GM12892 (cell line): Measurements from ENCODE around the gene FXYD6.

ENCODE experiments used
- DNase-seq: peaks from one replicate; pipeline ENCODE4 v3.0.0; 2011; ENCODE audit not compliant: insufficient read length
- FAIRE-seq: peaks from 2 replicates; lab custom pipeline; 2011; peaks lifted over from hg19 to GRCh38; lab: Jason Lieb, UNC
- POLR2A ChIP-seq: IDR thresholded peaks from 2 replicates; pipeline ENCODE4 v1.6.1; 2011; ENCODE audit warnings: low read depth, low read length, control low read depth
- POLR2AphosphoS5 ChIP-seq: IDR thresholded peaks from 2 replicates; pipeline ENCODE4 v1.6.1; 2011; ENCODE audit warnings: low read depth, low read length, control low read depth
- TAF1 ChIP-seq: IDR thresholded peaks from 2 replicates; pipeline ENCODE4 v1.6.1; 2011; ENCODE audit warnings: low read depth, mild to moderate bottlenecking, control low read depth, low read length, borderline replicate concordance

FXYD6 gene

GRCh38 chr11:117795638-117796455, 80.6 kb downstream of the FXYD6 start:
- TF ChIP-seq TAF1 = no peak
- no peak for TF ChIP-seq POLR2A
- no peak for TF ChIP-seq POLR2AphosphoS5
- FAIRE-seq (no peak), DNase-seq (no peak)

- FAIRE-seq = no peak
- no peak for DNase-seq
- no peak for TF ChIP-seq TAF1
- TF ChIP-seq POLR2AphosphoS5 = no peak
- TF ChIP-seq POLR2A = no peak
Measured at GRCh38 chr11:117794772-117795629, 81.5 kb downstream of the FXYD6 start.

- no peak for TF ChIP-seq POLR2A
- TF ChIP-seq TAF1 = no peak
- no peak for TF ChIP-seq POLR2AphosphoS5
- DNase-seq = no peak
- FAIRE-seq = no peak
Measured at GRCh38 chr11:117794135-117794534, 82.3 kb downstream of the FXYD6 start.

GRCh38 chr11:117793583-117793982, 82.9 kb downstream of the FXYD6 start:
- no peak for FAIRE-seq
- TF ChIP-seq POLR2AphosphoS5 = no peak
- no peak for TF ChIP-seq TAF1
- TF ChIP-seq POLR2A = no peak

GRCh38 chr11:117792992-117793391, 83.5 kb downstream of the FXYD6 start:
- peak; percentile 9 for FAIRE-seq
- no peak for DNase-seq
- TF ChIP-seq POLR2AphosphoS5 = no peak
- TF ChIP-seq POLR2A = no peak
- no peak for TF ChIP-seq TAF1

More at GRCh38 chr11:117793583-117793982, 82.9 kb downstream of the FXYD6 start:
- no peak for DNase-seq

- TF ChIP-seq POLR2A (no peak), POLR2AphosphoS5 (no peak), TAF1 (no peak)
- DNase-seq = no peak
- FAIRE-seq = no peak
Measured at GRCh38 chr11:117792241-117792640, 84.2 kb downstream of the FXYD6 start.

- no peak for FAIRE-seq
- no peak for DNase-seq
- TF ChIP-seq POLR2A (no peak), POLR2AphosphoS5 (no peak), TAF1 (no peak)
Measured at GRCh38 chr11:117790279-117790678, 86.2 kb downstream of the FXYD6 start.

GRCh38 chr11:117789241-117789640, 87.2 kb downstream of the FXYD6 start:
- FAIRE-seq (no peak), DNase-seq (no peak)
- TF ChIP-seq POLR2AphosphoS5 (no peak), POLR2A (no peak), TAF1 (no peak)
